K562 (cell line): Measurements from ENCODE around the gene CTPS1. TPM values are rescaled to one million over a fixed set of nuclear protein-coding genes. Genes with fewer than 3 reads are reported as not detected.

Experiments
- HDAC2 ChIP-seq: fragments of 450-650 bp; IDR thresholded peaks from 2 replicates; pipeline ENCODE4 v1.6.1; 2016; ENCODE audit warnings: mild to moderate bottlenecking
- MED1 ChIP-seq: sonication (generic); formaldehyde crosslinking; IDR thresholded peaks from 2 replicates; pipeline ENCODE4 v1.8.1; 2023; ENCODE audit warnings: missing genetic modification reagents, borderline replicate concordance
- SIN3A ChIP-seq, 2 experiments: fragments of 150-350 bp in 1 of 2; IDR thresholded peaks; 2 replicates each; pipeline ENCODE4 v1.6.1; 2011 to 2016; ENCODE audit warnings: borderline replicate concordance in 2 of 2, low read depth in 2 of 2, low read length in 2 of 2, mild to moderate bottlenecking in 2 of 2, moderate library complexity in 2 of 2; ENCODE audit not compliant: control insufficient read depth in 1 of 2
- TOE1 ChIP-seq, 2 experiments: fragments of 450-650 bp in 1 of 2; sonication (generic) in 1 of 2; formaldehyde crosslinking in 1 of 2; IDR thresholded peaks; 2 replicates each; pipeline versions ENCODE4 v1.7.1 to v1.8.0; 2016 to 2022; ENCODE audit warnings: borderline replicate concordance in 2 of 2, mild to moderate bottlenecking in 2 of 2, antibody characterized with exemption in 1 of 2, inconsistent platforms in 1 of 2, low read depth in 1 of 2, missing genetic modification reagents in 1 of 2, moderate library complexity in 1 of 2
- polyA plus RNA-seq, 8 experiments: library from polyadenylated mRNA; depleted of rRNA in 4 of 8; stranded (reverse) in 5 of 8; unstranded in 3 of 8; fragments of >200 nt; fragmentation: Nextera tagmentation in 2 of 8; fragmentation: Illumina TruSeq in 1 of 8; extraction: Ambion mirVana in 2 of 8; extraction: Trizol in 1 of 8; gene quantifications; 2 replicates each; pipeline versions ENCODE4 v1.2.1 to v1.2.3, GENCODE V29; 2011 to 2014; ENCODE audit warnings: inconsistent platforms in 1 of 8, missing spikeins in 1 of 8
- total RNA-seq, 7 experiments: library from RNA; depleted of rRNA in 6 of 7; stranded (reverse); fragments of >200 nt in 6 of 7; fragmentation: Illumina TruSeq in 2 of 7; extraction: Trizol in 2 of 7; gene quantifications; 2 replicates each; pipeline versions ENCODE4 v1.2.1 to v1.2.3, GENCODE V29; 2011 to 2021; ENCODE audit warnings: low replicate concordance in 1 of 7
- TF ChIP-seq, protein P1 (sequence below), 2 experiments: fragments of 450-650 bp in 1 of 2; sonication (generic) in 1 of 2; formaldehyde crosslinking in 1 of 2; IDR thresholded peaks; 2 replicates each; pipeline versions ENCODE4 v1.7.1 to v1.9.0; 2016 to 2022; ENCODE audit warnings: inconsistent platforms in 1 of 2, mild to moderate bottlenecking in 1 of 2, missing genetic modification reagents in 1 of 2
- TF ChIP-seq, protein P2 (sequence below), 2 experiments: IDR thresholded peaks; 2 replicates each; pipeline ENCODE4 v1.6.1; 2012; ENCODE audit warnings: improper control_type of control experiment in 2 of 2, low read depth in 2 of 2, low read length in 2 of 2, borderline replicate concordance in 1 of 2
- TF ChIP-seq, protein P3 (sequence below): fragments of 200-800 bp; sonication (Bioruptor generic); IDR thresholded peaks from 2 replicates; pipeline ENCODE4 v1.6.1; 2017; ENCODE audit warnings: missing genetic modification characterization, missing compliant biosample characterization
- TF ChIP-seq, protein P4 (sequence below): sonication (generic); formaldehyde crosslinking; IDR thresholded peaks from 2 replicates; pipeline ENCODE4 v1.8.0; 2022; ENCODE audit warnings: missing genetic modification reagents, mild to moderate bottlenecking, borderline replicate concordance

The CTPS1 gene
- total and polyA plus RNA-seq, 9 of the 15 experiments (the other 6 are each of a cell fraction or from before 2014, with no cell fraction given): 44.4 to 164 (median 87.7) TPM

DNA sequence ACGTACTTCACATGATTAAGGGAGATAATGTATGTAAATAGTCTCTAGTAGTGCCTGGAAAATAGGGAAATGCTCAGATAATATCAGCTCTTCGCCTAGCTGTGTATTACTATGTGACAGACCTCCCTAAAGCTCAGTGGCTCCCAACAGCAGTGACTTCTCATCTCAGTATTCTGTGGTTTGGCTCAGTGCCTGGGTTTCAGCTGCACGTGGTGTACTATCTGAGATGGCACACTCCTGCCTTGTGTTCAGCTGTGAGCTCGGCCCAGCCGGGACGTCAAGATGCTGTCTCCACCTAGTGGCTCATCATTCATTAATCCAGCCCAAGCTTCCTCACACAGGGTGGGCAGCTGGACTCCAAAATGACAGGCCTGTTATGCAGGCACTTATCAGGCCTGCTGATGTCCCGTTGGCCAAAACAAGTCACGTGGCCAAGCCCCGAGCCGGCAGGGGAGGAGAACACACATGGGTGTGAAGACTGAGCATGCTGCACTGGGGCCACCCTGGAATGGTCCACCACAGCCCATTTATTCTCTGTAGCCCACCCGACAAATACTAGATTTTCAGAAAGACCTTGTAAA, 24.2 kb downstream of the CTPS1 start (continued):
- TF ChIP-seq, protein P1, sequence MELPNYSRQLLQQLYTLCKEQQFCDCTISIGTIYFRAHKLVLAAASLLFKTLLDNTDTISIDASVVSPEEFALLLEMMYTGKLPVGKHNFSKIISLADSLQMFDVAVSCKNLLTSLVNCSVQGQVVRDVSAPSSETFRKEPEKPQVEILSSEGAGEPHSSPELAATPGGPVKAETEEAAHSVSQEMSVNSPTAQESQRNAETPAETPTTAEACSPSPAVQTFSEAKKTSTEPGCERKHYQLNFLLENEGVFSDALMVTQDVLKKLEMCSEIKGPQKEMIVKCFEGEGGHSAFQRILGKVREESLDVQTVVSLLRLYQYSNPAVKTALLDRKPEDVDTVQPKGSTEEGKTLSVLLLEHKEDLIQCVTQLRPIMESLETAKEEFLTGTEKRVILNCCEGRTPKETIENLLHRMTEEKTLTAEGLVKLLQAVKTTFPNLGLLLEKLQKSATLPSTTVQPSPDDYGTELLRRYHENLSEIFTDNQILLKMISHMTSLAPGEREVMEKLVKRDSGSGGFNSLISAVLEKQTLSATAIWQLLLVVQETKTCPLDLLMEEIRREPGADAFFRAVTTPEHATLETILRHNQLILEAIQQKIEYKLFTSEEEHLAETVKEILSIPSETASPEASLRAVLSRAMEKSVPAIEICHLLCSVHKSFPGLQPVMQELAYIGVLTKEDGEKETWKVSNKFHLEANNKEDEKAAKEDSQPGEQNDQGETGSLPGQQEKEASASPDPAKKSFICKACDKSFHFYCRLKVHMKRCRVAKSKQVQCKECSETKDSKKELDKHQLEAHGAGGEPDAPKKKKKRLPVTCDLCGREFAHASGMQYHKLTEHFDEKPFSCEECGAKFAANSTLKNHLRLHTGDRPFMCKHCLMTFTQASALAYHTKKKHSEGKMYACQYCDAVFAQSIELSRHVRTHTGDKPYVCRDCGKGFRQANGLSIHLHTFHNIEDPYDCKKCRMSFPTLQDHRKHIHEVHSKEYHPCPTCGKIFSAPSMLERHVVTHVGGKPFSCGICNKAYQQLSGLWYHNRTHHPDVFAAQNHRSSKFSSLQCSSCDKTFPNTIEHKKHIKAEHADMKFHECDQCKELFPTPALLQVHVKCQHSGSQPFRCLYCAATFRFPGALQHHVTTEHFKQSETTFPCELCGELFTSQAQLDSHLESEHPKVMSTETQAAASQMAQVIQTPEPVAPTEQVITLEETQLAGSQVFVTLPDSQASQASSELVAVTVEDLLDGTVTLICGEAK (IDR thresholded peaks at IDR 0.05): no peak
- TF ChIP-seq, protein P1 (CRISPR knock-in tag; IDR thresholded peaks at IDR 0.05): no peak
- TF ChIP-seq MED1 (no peak), TOE1 (IDR thresholded peaks at IDR 0.05; ENCODE audit: borderline replicate concordance) (peak; percentile 94), TOE1 (CRISPR knock-in tag; IDR thresholded peaks at IDR 0.05; ENCODE audit: borderline replicate concordance, low read depth) (no peak), HDAC2 (peak; percentile 99), SIN3A (IDR thresholded peaks at IDR 0.05; ENCODE audit: borderline replicate concordance in 2 of 2, control insufficient read depth in 1 of 2, low read depth in 2 of 2, low read length in 2 of 2) (peak; percentile 99 to 100)
- TF ChIP-seq, protein P2, sequence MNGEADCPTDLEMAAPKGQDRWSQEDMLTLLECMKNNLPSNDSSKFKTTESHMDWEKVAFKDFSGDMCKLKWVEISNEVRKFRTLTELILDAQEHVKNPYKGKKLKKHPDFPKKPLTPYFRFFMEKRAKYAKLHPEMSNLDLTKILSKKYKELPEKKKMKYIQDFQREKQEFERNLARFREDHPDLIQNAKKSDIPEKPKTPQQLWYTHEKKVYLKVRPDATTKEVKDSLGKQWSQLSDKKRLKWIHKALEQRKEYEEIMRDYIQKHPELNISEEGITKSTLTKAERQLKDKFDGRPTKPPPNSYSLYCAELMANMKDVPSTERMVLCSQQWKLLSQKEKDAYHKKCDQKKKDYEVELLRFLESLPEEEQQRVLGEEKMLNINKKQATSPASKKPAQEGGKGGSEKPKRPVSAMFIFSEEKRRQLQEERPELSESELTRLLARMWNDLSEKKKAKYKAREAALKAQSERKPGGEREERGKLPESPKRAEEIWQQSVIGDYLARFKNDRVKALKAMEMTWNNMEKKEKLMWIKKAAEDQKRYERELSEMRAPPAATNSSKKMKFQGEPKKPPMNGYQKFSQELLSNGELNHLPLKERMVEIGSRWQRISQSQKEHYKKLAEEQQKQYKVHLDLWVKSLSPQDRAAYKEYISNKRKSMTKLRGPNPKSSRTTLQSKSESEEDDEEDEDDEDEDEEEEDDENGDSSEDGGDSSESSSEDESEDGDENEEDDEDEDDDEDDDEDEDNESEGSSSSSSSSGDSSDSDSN (IDR thresholded peaks at IDR 0.05; ENCODE audit: borderline replicate concordance in 1 of 2, low read depth in 2 of 2, low read length in 2 of 2): 0 out of 4 replicates have a peak, but pooled peaks of 1 of the 2 experiments have one; percentile 59
- TF ChIP-seq, protein P3, sequence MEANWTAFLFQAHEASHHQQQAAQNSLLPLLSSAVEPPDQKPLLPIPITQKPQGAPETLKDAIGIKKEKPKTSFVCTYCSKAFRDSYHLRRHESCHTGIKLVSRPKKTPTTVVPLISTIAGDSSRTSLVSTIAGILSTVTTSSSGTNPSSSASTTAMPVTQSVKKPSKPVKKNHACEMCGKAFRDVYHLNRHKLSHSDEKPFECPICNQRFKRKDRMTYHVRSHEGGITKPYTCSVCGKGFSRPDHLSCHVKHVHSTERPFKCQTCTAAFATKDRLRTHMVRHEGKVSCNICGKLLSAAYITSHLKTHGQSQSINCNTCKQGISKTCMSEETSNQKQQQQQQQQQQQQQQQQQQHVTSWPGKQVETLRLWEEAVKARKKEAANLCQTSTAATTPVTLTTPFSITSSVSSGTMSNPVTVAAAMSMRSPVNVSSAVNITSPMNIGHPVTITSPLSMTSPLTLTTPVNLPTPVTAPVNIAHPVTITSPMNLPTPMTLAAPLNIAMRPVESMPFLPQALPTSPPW (CRISPR knock-in tag): peak; percentile 78
- TF ChIP-seq, protein P4, sequence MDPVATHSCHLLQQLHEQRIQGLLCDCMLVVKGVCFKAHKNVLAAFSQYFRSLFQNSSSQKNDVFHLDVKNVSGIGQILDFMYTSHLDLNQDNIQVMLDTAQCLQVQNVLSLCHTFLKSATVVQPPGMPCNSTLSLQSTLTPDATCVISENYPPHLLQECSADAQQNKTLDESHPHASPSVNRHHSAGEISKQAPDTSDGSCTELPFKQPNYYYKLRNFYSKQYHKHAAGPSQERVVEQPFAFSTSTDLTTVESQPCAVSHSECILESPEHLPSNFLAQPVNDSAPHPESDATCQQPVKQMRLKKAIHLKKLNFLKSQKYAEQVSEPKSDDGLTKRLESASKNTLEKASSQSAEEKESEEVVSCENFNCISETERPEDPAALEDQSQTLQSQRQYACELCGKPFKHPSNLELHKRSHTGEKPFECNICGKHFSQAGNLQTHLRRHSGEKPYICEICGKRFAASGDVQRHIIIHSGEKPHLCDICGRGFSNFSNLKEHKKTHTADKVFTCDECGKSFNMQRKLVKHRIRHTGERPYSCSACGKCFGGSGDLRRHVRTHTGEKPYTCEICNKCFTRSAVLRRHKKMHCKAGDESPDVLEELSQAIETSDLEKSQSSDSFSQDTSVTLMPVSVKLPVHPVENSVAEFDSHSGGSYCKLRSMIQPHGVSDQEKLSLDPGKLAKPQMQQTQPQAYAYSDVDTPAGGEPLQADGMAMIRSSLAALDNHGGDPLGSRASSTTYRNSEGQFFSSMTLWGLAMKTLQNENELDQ (CRISPR knock-in tag): no peak
